Activated CD4-positive, alpha-beta T cell treated with anti-CD3 and anti-CD28 coated beads, Interleukin-2, amount 50 U/mL, for 1 hour (primary cell): Measurements from ENCODE around the gene XPNPEP2.

Source experiments
- DNase-seq: peaks from one replicate; pipeline ENCODE4 v3.0.0-alpha.2; 2020

Gene XPNPEP2

GRCh38 chrX:129800186-129800585 lies 61.4 kb downstream of the XPNPEP2 start:
- no peak for DNase-seq

GRCh38 chrX:129802863-129803262 lies 64.1 kb downstream of the XPNPEP2 start:
- DNase-seq = no peak

- DNase-seq = no peak
These were observed 66.0 kb downstream of the XPNPEP2 start for GRCh38 chrX:129804806-129805205.

- DNase-seq = no peak
These were observed 69.5 kb downstream of the XPNPEP2 start for GRCh38 chrX:129808158-129808828.

GRCh38 chrX:129808829-129809796 lies 70.3 kb downstream of the XPNPEP2 start:
- DNase-seq = no peak

GRCh38 chrX:129813662-129814368 lies 75.0 kb downstream of the XPNPEP2 start:
- no peak for DNase-seq

GRCh38 chrX:129818123-129818522 lies 79.3 kb downstream of the XPNPEP2 start:
- DNase-seq = no peak
